GM21825 (cell line): ENCODE results near the gene ACOT7.

Experiments
- ATAC-seq: cut with Tn5 transposase; IDR thresholded peaks from one replicate; pipeline ENCODE4 v1.9.1; 2021; ENCODE audit warnings: mild to moderate bottlenecking, moderate library complexity; ENCODE audit not compliant: unreplicated experiment

Gene ACOT7

GRCh38 chr1:6256645-6257044 lies 136.9 kb downstream of the ACOT7 start:
- ATAC-seq, result no peak

- ATAC-seq, result no peak
Measured at GRCh38 chr1:6254691-6255090, 138.9 kb downstream of the ACOT7 start.

- ATAC-seq, result no peak
Measured at GRCh38 chr1:6253380-6253779, 140.2 kb downstream of the ACOT7 start.

- ATAC-seq, result no peak
Measured at GRCh38 chr1:6252374-6252710, 141.2 kb downstream of the ACOT7 start.

GRCh38 chr1:6251681-6252373 lies 141.7 kb downstream of the ACOT7 start:
- ATAC-seq, result no peak

- no peak for ATAC-seq
Measured at GRCh38 chr1:6251233-6251632, 142.3 kb downstream of the ACOT7 start.

GRCh38 chr1:6249739-6250689 lies 143.6 kb downstream of the ACOT7 start:
- ATAC-seq, result no peak

- ATAC-seq, result no peak
Measured at GRCh38 chr1:6248932-6249738, 144.4 kb downstream of the ACOT7 start.

- ATAC-seq, result no peak
Measured at GRCh38 chr1:6248161-6248776, 145.3 kb downstream of the ACOT7 start.

- ATAC-seq, result no peak
Measured at GRCh38 chr1:6247651-6248050, 145.9 kb downstream of the ACOT7 start.

GRCh38 chr1:6246497-6247467 lies 146.8 kb downstream of the ACOT7 start:
- ATAC-seq, result no peak

- ATAC-seq, result no peak
Measured at GRCh38 chr1:6245869-6246496, 147.6 kb downstream of the ACOT7 start.

GRCh38 chr1:6245086-6245868 lies 148.3 kb downstream of the ACOT7 start:
- ATAC-seq, result peak; percentile 58

GRCh38 chr1:6244401-6245049 lies 149.0 kb downstream of the ACOT7 start:
- ATAC-seq, result no peak

- no peak for ATAC-seq
Measured at GRCh38 chr1:6243993-6244392, 149.6 kb downstream of the ACOT7 start, which contains the start of gene HES3. Gene HES3 (plus strand): TSS chr1:6244179. CDS start chr1:6244366, 187 bp downstream.

GRCh38 chr1:6243053-6243834 lies 150.3 kb downstream of the ACOT7 start:
- ATAC-seq, result no peak
